CD4-positive, alpha-beta T cell (primary cell): ENCODE data around the gene ABCG1. TPM values are rescaled to one million over a fixed set of nuclear protein-coding genes. Genes with fewer than 3 reads are reported as not detected.
A peak's percentile ranks its signal among the peaks of the same experiment; 100 is the strongest.

Experiments used
- ATAC-seq: fragments of 200-7000 bp; cut with Tn5 transposase; one replicate; pipeline ENCODE4 v1.10.0; 2022; ENCODE audit warnings: mild to moderate bottlenecking; ENCODE audit not compliant: poor library complexity
- CTCF ChIA-PET: fragments of 350-600 bp; sonication (Branson Sonifier 250); formaldehyde crosslinking; loops from one replicate; lab custom pipeline; 2021; ENCODE audit warnings: antibody characterized with exemption, inconsistent platforms; lab: Charles Lee
- POLR2A ChIA-PET: fragments of 350-600 bp; sonication (Branson Sonifier 250); formaldehyde crosslinking; loops from one replicate; lab custom pipeline; 2021; ENCODE audit warnings: antibody characterized with exemption, inconsistent platforms; lab: Charles Lee
- DNase-seq, 14 experiments: peaks; one replicate each; pipeline ENCODE4 v3.0.0-alpha.2; 2013 to 2020; ENCODE audit warnings: mixed read lengths in 2 of 14
- H3K27ac ChIP-seq, 2 donors: one replicate each; pipeline versions ENCODE4 v1.5.1 to v1.7.0; 2013; ENCODE audit warnings: low read length in 2 of 2, low read depth in 1 of 2, mild to moderate bottlenecking in 1 of 2
- H3K27me3 ChIP-seq, 2 experiments: 1 replicate in 1 of 2; 2 replicates in 1 of 2; pipeline versions ENCODE4 v1.6.1 to v1.7.0; 2013; ENCODE audit warnings: low read length in 2 of 2, control low read depth in 1 of 2, mild to moderate bottlenecking in 1 of 2, moderate library complexity in 1 of 2; ENCODE audit not compliant: insufficient read depth in 2 of 2, control insufficient read depth in 1 of 2
- H3K36me3 ChIP-seq: one replicate; pipeline ENCODE4 v1.6.1; 2013; ENCODE audit warnings: low read length, control low read depth; ENCODE audit not compliant: insufficient read depth
- H3K4me1 ChIP-seq: one replicate; pipeline ENCODE4 v1.6.1; 2013; ENCODE audit warnings: low read length, control low read depth; ENCODE audit not compliant: insufficient read depth
- H3K4me3 ChIP-seq: one replicate; pipeline ENCODE4 v1.5.1; 2013; ENCODE audit warnings: mild to moderate bottlenecking, low read length, moderate library complexity
- H3K9me3 ChIP-seq, 2 experiments: 1 replicate in 1 of 2; 2 replicates in 1 of 2; pipeline versions ENCODE4 v1.6.1 to v1.7.0; 2013; ENCODE audit warnings: low read length in 2 of 2, mild to moderate bottlenecking in 2 of 2, control low read depth in 1 of 2, moderate library complexity in 1 of 2; ENCODE audit not compliant: control insufficient read depth in 1 of 2, insufficient read depth in 1 of 2
- H3K27ac Mint-ChIP-seq: one replicate; pipeline ENCODE4 v1.8.0; 2020; ENCODE audit warnings: mixed read lengths
- H3K27me3 Mint-ChIP-seq: one replicate; pipeline ENCODE4 v1.8.0; 2021; ENCODE audit warnings: mixed read lengths
- H3K36me3 Mint-ChIP-seq: one replicate; pipeline ENCODE4 v1.8.0; 2021; ENCODE audit warnings: low read depth, mixed read lengths
- H3K4me1 Mint-ChIP-seq: one replicate; pipeline ENCODE4 v1.8.0; 2021; ENCODE audit warnings: low read depth, mixed read lengths
- H3K4me3 Mint-ChIP-seq: one replicate; pipeline ENCODE4 v1.8.0; 2020; ENCODE audit warnings: mild to moderate bottlenecking, mixed read lengths
- H3K9me3 Mint-ChIP-seq: one replicate; pipeline ENCODE4 v1.8.0; 2020; ENCODE audit warnings: mixed read lengths
- intact Hi-C, 2 experiments: fragments of 100-400 bp; cut with DNase I in 1 of 2; cut with micrococcal nuclease in 1 of 2; formaldehyde crosslinking; loops; one replicate each; pipeline versions ENCODE4 v1.15.1 to v1.9.0; 2023 to 2025; cut with DNase I, micrococcal nuclease
- total RNA-seq, 174 experiments: library from RNA in 2 of 174; stranded (reverse) in 2 of 174; gene quantifications; one replicate each; pipeline ENCODE4 v1.2.3 and lab custom pipeline; 2021 to 2026
- TF ChIP-seq, protein P1 (sequence below): fragments of 200-600 bp; IDR thresholded peaks from one replicate; pipeline ENCODE4 v1.8.0; 2022; ENCODE audit warnings: antibody characterized with exemption, mild to moderate bottlenecking

ABCG1 gene
- total RNA-seq, 2 experiments from 2014 or later = 109 to 116 TPM

DNA sequence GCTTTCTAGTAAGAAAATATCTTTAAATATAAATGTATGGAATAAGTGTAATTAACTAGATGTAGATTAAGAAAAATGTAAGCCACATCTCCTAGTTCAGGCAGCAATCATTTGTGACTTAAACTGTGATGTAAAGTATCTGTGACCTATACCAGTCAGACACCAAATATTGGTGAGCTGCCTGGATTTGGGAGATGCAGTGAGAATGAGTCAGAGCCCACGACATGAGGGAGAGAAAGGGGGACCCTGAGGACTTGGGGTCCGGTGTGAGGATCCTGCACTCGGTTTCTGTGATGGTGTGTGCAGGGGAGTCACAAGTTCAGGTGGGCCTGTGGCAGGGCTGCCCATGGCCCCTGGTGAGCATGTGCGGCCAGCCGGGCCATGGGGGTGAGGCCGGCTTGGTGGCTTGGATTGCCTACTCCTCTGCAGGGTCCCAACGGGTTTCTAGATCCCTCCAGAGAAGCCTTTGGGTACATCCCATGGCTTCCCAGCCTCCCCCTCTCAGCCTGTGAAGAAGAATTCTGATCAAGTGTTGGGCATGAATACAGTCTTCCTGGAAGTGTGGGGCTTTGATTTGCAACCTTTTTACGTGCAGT, 19.0 kb upstream of the ABCG1 start:
- Histone ChIP-seq H3K27me3 (no peaks in the 10 kb centered on the region), H3K27ac (peak overlapping the region in 1 of 2 donors; percentile 64), H3K4me3 (no peak overlapping the region), H3K9me3 (no peaks in the 10 kb centered on the region), H3K4me1 (peaks cover 33% of the 10 kb centered on the region), H3K36me3 (no peaks in the 10 kb centered on the region)
- CTCF ChIA-PET = interaction anchor here (1.3 to 1.8 kb wide), 3 partner anchors 27 to 59 kb away, joined by 3 to 8 read pairs (median 3); no protein-coding TSS in a partner anchor
- Mint-ChIP-seq H3K36me3 (no peaks in the 10 kb centered on the region), H3K27ac (peak overlapping the region; percentile 94), H3K4me1 (peaks cover 71% of the 10 kb centered on the region), H3K27me3 (no peaks in the 10 kb centered on the region), H3K9me3 (no peaks in the 10 kb centered on the region), H3K4me3 (peak overlapping the region; percentile 31)
- POLR2A ChIA-PET = no interaction called here
- peak in 2 of 14 experiments; percentile 26 to 46 for DNase-seq
- TF ChIP-seq, protein P1, sequence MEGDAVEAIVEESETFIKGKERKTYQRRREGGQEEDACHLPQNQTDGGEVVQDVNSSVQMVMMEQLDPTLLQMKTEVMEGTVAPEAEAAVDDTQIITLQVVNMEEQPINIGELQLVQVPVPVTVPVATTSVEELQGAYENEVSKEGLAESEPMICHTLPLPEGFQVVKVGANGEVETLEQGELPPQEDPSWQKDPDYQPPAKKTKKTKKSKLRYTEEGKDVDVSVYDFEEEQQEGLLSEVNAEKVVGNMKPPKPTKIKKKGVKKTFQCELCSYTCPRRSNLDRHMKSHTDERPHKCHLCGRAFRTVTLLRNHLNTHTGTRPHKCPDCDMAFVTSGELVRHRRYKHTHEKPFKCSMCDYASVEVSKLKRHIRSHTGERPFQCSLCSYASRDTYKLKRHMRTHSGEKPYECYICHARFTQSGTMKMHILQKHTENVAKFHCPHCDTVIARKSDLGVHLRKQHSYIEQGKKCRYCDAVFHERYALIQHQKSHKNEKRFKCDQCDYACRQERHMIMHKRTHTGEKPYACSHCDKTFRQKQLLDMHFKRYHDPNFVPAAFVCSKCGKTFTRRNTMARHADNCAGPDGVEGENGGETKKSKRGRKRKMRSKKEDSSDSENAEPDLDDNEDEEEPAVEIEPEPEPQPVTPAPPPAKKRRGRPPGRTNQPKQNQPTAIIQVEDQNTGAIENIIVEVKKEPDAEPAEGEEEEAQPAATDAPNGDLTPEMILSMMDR = no peak
- ATAC-seq = peak; percentile 15
- intact Hi-C loops = loop anchor here in 1 of 2 experiments (1.0 to 5.0 kb wide), 5 partner anchors 12 to 55 kb away; no protein-coding TSS in a partner anchor

- H3K4me1 Mint-ChIP-seq = peaks cover 61% of the 10 kb centered on the region
- H3K27me3 Mint-ChIP-seq = no peaks in the 10 kb centered on the region
- TF ChIP-seq, protein P1 = no peak
- intact Hi-C loops = loop anchor here in 1 of 2 experiments (1.0 kb wide), 1 partner anchor 57 kb away; no protein-coding TSS in a partner anchor
- ChIA-PET POLR2A (interaction anchor here (0.9 to 1.4 kb wide), 4 partner anchors 11 to 58 kb away, joined by 3 to 4 read pairs (median 4); no protein-coding TSS in a partner anchor), CTCF (interaction anchor here (1.0 to 1.8 kb wide), 4 partner anchors 19 to 58 kb away, joined by 3 to 8 read pairs (median 5); no protein-coding TSS in a partner anchor)
- DNase-seq = peak in 4 of 14 experiments; percentile 32 to 51 (median 44)
- peak overlapping the region; percentile 94 for H3K27ac Mint-ChIP-seq
- Histone ChIP-seq H3K36me3 (no peaks in the 10 kb centered on the region), H3K4me3 (no peak overlapping the region), H3K27ac (no peak overlapping the region), H3K4me1 (peaks cover 33% of the 10 kb centered on the region), H3K27me3 (no peaks in the 10 kb centered on the region), H3K9me3 (no peaks in the 10 kb centered on the region)
- peak overlapping the region; percentile 70 for H3K4me3 Mint-ChIP-seq
- ATAC-seq = peak; percentile 50
- H3K36me3 Mint-ChIP-seq = no peaks in the 10 kb centered on the region
- H3K9me3 Mint-ChIP-seq = no peaks in the 10 kb centered on the region
Observed at GRCh38 chr21:42200906-42201614, 17.9 kb upstream of the ABCG1 start.

DNA sequence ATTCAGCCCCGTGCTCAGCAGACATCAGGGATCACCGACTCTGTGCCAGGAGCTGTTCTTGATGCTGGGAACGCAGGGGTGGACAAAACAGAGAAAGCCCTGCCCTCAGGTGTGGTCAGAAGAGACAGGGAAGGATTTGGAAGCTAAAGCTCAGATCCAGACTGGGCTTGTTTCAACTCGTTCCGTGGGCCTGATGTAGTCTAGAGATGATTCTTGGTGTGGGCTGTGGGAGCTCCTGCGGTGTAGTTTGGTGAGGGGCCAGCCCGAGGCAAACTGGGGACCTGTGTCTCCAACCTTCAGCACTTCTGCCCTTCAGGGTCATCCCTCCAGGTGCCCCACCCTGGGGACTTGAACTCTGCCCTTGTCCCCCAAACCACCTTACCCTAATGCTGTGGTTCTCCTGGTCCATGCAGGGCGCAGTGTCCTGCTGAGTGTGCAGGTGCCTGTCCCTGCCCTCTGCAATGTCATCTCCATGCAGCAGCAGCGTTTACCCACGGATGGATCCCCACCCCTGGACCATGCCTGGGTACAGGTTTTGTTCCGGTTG, 17.3 kb upstream of the ABCG1 start:
- Histone ChIP-seq H3K36me3 (no peaks in the 10 kb centered on the region), H3K27ac (no peak overlapping the region), H3K4me3 (no peak overlapping the region), H3K4me1 (peaks cover 33% of the 10 kb centered on the region), H3K27me3 (no peaks in the 10 kb centered on the region), H3K9me3 (no peaks in the 10 kb centered on the region)
- TF ChIP-seq, protein P1 = no peak
- ATAC-seq (no peak), DNase-seq (no peak)
- no peaks in the 10 kb centered on the region for H3K36me3 Mint-ChIP-seq
- H3K4me1 Mint-ChIP-seq = peaks cover 60% of the 10 kb centered on the region
- intact Hi-C loops = loop anchor here in 1 of 2 experiments (1.0 kb wide), 1 partner anchor 57 kb away; no protein-coding TSS in a partner anchor
- CTCF ChIA-PET = interaction anchor here (1.6 to 1.8 kb wide), 2 partner anchors 38 to 57 kb away, joined by 7 to 8 read pairs; no protein-coding TSS in a partner anchor
- H3K9me3 Mint-ChIP-seq = no peaks in the 10 kb centered on the region
- no peaks in the 10 kb centered on the region for H3K27me3 Mint-ChIP-seq
- POLR2A ChIA-PET = interaction anchor here (0.9 to 1.4 kb wide), 4 partner anchors 12 to 57 kb away, joined by 3 to 4 read pairs (median 4); no protein-coding TSS in a partner anchor
- H3K4me3 Mint-ChIP-seq = no peak overlapping the region
- peak overlapping the region; percentile 94 for H3K27ac Mint-ChIP-seq
